HG03108 (cell line): ENCODE data around the gene SDC4.
A peak's percentile ranks its signal among the peaks of the same experiment; 100 is the strongest.
"Not testable (repeated sequence)": the region's sequence is repeated elsewhere in the genome, so short reads cannot be mapped to it uniquely, and the experiment has no call there.

Source experiments
- ATAC-seq: cut with Tn5 transposase; IDR thresholded peaks from one replicate; pipeline ENCODE4 v1.9.1; 2021; ENCODE audit warnings: moderate library complexity; ENCODE audit not compliant: unreplicated experiment

The SDC4 gene

DNA sequence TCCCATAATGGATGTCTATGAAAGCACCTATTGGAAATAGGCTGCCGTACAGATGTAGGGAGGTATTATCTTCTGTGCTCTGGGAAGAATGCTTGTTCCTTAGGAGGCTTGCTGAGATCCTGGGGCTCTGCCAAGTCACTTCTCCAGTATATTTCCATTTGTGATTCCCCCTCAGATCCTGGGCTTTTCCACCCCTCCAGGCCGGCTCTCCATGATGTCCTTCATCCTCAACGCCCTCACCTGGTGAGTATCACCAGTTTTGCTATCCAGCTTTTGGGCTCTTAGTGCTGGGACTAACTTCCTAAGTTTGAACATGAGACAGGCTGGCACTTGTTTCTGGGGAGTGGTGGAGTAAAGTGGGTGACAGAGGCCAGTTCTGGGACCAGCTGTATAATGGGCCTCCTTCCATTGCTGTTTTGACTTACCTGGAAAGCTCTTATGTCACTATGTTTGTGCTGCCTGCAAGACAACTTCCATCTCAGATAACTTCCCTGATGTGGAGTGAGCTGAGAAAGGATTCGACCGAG is 17.3 kb upstream of the SDC4 start:
- ATAC-seq: no peak

DNA sequence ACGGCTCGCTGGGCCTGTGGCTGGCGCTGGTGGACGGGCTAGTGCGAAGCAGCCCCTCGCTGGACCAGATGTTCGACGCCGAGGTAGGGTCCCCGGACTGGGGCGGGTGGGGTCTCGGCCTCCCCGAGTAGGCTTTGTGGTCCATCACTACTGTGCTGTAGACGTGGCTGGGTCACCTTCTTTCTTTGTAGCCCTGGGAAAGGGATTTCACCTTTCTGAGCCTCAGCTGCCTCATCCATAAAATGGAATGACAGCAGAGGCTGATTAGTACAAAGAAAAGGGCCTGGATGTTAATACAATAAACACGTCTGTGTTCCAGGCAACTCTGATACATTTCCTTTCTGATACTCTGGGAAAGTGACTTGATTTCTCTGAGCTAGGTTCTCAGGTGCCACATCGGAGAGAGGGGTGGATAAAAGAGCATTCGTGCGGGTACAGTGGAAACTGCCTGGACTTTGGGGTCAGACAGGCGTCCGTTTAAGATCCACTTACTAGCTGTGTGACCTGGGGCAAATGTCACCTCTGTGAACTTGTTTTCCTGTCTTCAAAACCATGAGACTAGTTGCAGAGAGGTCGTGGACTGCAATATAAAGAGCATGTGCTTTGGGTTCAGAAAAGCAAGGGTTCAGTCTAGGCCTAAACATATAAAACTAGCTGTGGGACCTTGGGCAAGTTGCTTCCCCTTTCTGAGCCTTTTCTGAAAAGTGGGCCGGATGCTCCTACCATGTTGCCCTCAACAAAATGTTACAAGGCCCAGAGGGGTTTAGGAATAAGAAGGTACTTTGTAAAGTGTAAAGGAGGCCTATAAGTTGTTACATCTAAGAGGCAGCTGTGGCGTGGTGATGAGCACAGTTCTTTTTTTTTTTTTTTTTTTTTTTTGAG is 15.6 kb upstream of the SDC4 start:
- no peak for ATAC-seq

DNA sequence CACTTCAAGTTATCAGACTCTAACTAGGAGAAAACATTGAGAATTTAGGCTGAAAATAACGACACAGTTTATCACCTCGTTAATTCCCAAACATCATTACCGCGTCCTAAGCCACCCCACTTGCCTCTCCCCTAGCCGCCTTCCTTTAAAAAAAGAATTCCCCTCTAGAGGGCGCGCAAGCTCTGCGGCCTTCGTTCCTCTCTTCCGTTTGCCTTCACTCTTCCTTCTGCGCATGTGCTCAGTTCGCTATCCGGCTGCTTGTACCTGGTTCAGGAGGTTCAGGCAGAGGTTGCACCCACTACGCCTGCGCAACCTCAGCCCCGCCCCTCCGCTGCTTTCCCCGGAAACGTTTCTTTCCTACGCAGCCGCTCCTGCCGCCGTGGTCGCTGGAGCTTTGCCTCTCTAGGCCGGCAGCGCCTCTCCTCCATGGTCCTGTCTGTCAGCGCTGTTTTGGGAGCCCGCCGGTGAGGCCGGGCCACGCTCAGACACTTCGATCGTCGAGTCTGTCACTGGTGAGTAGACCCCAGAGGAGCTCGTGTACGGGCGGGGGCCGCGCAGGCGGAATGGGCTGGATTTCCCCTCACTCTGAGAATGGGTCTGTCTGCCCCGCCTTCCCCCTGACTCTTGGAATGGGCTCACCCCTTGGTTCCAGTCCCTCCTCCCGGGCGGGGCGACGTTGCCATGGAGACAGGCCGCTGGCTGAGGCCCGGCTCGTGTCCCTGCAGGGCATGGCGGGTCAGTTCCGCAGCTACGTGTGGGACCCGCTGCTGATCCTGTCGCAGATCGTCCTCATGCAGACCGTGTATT is 14.8 kb upstream of the SDC4 start, which contains the start of gene SYS1:
Gene SYS1, plus strand, starts transcription at position 353 of the 807 bp plus-strand sequence. Its CDS starts 376 bp downstream, at position 729.
- peak; percentile 72 for ATAC-seq

DNA sequence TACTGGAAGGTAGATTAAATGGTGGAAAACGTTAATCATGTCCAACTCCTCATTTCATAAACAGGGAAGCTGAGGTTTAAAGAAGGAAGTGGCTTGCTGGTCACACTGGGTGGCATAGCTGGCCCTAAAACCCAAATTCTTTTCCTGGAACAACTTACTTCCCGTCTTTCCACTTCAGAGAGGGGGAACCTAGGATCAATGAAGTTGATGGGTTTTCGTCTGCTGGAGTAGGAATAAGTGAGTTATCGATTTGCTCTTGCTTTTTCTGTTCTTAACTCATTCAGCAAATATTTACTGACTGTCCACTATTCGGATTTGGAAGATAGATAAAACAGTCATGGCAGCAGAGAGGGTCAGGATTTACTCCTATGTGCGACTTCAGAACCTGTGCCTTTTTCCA is 13.6 kb upstream of the SDC4 start:
- no peak for ATAC-seq

DNA sequence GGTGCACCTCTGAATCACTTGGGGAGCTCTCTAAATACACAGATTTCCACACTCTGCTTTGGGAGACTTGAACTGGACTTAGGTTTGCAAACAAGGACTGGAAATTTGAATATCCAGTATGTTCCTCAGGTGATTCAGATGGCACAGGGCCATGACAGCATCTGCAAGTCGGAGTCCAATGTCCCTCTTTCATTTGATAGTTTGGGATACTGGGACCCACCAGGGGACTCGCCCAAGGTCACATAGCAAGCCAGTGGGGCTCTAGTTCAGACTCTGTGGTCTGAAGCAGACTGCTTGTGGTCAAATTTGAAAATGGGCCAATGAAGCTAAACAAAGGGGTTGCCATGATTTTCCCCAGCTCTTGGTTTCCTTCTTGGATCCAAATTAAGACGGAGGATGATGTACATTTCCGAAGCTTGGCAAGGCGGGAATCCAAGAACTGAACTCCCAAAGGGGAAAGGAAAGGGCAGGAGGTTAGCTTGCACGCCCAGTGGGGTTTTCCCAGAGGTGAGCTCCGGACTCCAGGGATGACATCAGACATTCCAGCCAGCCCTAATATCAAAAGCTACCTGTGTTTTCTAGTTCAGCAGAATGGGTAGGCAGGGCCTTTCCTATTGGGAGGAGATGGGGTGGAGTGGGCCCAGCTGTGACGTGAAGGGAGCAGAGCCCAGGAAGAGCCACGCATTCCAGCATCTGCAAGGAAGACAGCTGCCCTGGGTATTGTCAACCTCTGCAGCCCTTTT is 11.4 kb upstream of the SDC4 start:
- no peak for ATAC-seq

DNA sequence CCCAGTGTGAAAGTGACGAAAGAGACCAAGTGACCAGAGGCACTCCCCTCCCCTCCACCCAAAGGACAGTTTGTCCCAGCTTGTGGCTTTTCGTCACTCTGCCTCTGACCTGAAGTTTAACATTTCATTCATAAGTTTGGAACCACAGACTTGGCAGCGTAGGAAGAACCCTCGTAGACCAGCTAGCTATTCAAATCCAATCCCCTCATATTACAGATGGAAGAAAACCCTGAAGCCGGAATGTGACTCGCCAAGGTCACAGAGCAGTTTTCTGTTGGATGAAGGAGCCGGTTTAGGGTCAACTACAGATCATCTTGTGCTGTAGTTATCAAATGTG is 10.8 kb upstream of the SDC4 start:
- no peak for ATAC-seq

DNA sequence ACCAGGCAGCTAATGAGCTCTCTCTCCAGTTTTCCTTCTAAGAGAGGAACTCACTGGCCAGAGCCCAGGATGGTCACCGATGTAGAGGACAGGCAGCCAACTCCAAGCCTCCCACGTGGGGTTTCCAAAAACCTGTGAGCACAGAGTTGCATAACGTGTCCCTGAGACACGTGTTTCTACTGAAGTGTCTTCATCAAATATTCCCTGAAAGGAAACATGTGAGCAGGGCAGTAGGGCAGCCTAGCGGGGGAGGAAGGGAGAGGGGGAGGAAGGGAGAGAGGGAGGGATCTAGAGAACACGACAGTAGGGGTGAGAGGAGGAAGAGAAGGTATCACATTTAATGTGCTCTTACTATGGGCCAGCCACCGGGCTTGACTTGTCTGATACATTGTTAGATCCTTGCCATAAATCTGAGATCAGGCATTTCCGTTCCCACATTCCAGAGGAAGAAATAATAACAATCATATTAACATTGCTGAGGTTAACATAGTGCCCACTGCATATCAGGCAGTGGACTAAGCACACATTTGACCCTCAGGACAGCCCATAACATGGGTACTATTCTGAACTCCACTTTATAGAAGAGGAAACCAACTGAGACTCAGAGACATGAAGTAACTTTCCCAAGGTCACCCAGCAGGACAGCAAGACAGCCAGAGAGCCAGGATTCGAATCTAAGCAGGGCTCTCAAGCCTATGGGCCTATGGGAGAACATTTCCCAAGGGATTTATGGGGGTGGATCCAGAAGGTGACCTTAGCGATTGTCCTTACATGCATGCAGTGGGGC is 10.3 kb upstream of the SDC4 start:
- no peak for ATAC-seq

DNA sequence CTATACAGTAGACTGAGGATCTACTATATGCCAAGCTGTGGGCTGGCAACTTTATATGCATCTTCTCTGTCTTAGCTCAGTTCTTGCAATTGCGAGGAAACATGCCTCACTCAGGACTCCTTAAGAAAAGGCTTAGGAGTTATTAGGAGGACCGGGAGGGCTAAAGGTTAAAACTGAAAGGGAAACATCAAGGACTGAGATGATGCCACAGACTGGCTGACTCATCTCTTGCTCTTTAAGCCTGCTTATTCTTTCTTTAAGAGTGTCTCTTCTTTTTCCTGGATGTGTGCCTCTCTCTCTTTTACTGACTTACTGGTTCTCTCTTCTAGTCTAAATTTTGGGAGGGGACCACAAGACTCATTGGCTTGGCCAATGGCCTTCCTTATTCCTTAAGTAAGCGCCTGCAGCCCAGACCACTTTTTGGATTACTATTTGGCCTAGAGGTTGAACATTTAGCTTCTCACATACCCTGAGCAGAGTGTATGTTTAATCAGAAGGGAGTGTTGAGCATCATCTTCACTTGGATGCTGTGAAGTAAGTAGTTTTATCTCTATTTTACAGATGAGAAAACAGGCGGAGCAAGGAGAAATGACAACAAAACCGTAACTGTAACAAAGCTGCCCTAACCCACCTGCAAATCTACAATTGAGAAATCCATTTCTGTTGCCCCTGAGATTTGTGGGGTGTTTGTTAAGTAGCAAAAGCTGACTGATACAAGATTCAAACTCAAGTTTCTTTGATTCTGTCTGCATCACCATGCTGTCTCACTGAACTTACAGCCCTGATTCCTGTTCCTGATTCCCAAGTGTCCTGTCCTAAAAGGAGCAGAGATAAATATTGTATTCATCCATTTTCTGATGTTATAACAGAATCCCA is 7.2 kb upstream of the SDC4 start:
- ATAC-seq: no peak

DNA sequence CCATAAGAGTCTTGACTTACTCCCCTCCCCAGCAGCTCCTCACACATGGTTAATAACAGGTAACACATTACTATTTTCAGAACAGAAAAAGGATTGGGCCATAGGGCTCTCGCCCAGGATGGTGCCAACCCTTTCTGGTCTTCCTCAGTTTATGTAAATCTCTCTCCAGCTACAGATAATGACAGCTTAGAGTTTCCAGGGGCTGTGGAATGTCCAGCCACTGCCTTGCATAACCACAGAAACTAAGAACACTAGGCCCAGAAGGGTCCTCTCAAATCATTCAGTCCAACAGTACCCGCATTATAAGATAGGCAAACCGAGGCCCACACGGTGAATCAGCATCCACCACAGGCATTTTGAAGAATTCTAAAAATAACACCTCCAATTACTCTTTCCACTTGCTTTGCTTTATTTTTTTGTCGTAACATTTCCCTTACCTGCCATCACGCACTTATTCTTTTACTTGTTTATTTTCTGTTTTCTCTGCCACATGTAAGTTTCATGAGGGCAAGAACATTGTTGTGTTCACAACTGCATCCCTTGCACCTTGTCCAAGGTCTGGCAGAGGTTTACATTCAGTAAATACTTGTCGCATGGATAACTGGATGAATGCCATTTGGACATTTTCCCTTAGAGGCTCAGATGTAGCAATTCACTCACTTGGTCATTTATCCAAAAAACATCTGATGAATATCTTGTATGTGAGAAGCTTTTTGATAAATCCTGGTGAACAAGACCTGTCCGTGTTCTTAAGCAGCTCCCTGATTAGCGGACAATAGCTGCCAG is 6.4 kb upstream of the SDC4 start:
- no peak for ATAC-seq

DNA sequence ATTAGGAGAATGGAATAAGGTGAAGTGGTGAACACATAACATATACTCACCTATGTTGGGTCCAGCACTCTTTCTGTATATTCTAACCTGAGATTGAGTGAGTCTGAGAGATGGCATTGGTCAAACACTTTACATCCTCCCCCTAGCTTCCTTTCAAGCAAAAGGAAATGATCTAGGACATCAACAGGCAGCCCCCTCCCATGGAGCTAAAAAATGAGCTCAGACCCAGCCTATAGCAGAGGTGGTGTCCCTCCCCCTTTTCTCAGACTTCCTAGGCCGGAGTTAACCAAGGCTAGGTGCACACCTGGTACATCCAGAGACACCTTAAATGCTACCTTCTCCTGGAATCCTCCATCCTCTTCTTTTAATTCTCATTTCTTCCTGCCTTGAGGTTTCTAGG is 5.5 kb upstream of the SDC4 start:
- no peak for ATAC-seq

DNA sequence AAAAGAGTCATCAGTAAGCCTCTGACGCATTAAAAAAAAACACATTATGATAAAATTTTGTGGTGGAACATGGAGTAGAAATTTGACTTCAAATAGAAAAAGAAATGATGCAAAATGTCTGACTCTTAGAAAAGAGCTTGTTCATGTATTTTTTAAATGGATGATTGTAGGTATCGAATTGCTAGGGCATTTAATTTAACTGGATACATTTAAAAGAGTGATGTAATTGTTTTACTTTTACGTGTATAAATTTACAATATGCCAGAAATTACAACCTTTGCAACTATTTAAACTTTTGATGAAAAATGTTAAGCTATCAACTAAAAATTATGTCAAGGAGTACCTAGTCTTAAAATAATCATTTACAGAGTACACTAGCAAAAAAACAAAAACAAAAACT is 4.5 kb upstream of the SDC4 start:
- ATAC-seq: no peak

DNA sequence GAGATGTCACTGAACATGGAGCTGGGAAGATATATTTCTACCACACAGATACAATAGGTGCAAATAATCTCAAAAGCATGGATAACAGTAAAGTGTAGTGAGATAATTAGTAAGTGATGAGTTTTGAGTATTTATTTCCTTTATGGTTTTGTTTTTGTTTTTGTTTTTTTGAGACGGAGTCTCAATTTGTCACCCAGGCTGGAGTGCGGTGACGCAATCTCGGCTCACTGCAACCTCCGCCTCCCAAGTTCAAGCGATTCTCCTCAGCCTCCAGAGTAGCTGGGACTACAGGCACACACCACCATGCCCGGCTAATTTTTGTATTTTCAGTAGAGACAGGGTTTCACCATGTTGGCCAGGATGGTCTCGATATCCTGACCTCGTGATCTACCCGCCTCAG is 2.6 kb upstream of the SDC4 start:
- not testable (repeated sequence) for ATAC-seq

DNA sequence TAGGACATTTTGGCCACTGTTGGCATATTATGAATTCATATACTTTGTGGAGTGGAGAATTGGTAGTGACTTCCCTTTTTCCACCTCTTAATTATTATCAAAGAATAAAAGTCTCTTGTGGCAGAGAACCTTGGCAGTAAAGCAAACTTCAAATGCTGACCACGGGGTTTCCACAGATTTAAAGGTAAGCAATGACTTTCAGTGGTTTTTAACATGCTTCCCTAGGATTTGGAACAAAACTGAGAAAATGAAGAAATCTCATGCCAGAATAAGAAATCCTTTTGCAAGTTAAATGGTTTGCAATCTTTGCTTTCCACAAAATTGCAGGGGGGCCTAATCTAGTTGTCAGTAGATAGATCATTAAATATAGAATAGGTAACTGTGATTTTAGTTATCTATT is 2.0 kb upstream of the SDC4 start:
- no peak for ATAC-seq

DNA sequence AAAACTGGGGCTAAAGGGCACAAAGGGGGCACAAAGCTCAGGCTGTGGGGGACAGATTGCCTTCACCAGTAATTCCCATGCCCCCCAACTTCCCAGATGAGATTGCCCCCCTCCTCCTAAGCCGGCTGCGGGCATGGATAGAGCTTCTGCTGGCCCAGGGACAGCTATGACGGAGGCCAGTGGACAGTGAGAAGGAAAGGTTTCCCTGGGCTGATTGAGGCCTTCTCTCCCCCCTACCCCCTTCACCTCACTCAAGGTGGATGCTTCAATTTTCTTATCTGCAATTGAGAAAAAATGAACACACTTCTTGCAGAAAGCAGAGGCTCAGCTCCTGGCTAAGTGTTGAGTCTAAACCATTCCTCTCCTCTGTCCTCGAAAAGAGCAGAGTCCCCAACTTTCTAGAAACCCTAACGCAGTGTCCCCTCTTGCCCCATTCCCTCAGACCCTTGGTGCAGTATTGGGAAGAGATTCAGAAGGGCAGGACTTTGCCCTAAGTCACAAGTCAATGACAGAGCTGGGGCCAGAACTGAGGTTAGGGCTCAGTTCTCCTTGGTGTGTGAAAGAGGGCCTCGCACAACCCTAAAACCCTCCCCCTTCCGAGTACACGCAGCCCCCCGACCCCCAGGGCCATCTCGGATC is 808 bp downstream of the SDC4 start:
- no peak for ATAC-seq

DNA sequence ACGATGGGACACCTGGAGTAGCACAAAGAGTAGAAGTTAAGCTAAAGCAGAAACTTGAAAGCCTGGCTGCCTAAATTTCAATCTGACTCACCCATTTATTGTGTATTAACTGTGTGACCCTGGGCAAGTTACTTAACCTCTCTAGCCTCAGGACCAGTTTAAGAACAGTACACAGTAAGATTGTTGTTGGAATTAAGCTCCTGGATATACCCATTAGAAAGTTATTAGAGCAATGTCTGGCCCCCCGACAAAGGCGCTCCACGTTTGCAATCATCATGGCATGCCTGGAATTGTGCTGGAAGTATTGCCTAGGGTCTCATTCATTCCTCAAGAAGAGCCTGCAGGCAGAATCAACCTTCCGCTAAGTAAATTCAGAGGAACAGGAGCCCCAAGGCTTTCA is 1.4 kb downstream of the SDC4 start:
- ATAC-seq: no peak

DNA sequence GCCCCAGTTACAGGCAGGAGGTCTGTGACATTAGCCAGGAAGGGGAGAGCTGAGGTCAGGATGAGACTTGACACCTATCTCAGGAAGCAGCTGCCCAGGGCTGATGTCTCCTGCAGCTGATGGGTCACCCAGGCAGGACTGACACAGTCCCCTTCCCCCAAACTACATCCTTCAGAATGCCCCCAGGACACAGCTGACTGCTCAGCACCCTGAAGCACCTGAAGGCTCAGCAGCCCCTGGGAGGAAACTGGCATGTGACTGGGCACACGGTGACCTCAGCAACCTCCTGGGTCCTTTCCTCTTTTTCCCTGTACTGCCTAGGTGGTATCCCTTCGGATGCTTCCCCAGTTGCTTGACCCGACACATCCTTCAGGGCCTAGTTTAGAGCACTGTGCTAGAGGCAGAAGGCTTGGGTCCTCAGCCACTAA is 1.9 kb downstream of the SDC4 start:
- no peak for ATAC-seq

DNA sequence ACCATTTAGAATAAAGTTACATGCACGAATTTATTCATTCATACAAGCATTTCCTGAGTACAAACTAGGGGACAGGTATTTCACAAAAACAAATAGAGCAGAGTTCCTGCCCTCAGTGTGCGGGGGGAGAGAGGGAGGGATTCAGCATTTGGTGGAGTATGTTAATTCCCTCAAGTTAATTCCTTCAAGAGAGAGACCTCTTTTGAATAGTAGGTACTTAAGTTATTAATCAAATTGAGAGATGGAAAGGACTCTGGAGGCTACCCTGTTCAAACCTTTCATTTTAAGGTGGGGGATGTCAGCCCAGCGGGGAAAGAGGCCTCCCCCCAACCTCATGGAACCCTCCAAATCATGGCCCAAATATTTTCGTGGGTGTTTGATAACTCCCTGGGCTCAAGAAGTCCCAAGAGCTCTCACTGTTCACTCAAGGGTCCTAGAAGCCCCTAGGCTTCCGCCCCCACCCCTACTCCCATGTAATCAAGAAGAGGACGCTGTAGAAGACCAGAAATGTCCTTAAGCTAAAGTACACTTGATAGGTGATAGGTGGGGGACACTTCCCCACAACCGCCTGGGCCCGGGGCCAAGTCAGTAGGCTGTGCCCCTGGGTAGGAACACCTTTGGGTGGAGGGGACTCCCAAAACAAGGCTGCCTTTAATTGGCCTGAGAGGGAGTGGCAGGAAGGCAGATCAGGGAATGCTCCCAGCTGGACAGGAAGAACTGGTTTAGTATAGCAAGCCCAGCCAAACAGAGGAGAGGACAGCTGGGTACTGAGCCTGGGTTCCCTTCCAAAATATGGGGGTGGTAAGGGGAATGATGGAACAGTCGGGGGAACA is 2.9 kb downstream of the SDC4 start:
- no peak for ATAC-seq
